NCI-H524 treated with DMSO at 0.1 percent for 48 hours (cell line): ENCODE data around the gene PODXL.

Experiments used
- DNase-seq: peaks from one replicate; lab custom pipeline; 2025; lab: John Stamatoyannopoulos, UW

PODXL gene

DNA sequence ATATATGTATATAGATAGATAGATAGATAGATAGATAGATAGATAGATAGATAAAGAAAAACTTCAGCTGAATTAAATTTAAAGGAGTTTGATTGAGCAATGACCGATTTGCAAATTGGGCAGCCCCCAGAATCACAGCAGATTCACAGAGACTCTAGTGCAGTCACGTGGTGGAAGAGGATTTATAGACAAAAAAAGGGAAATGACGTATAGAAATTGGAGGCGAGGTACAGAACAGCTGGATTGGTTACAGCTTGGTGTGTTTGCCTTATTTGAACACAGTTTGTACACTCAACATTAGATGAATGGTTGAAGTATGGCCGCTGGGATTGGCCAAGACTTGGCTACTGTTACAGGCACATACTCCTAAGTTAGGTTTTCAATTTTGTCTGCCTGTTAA lies 8.2 kb upstream of the PODXL start:
- no peak for DNase-seq

DNA sequence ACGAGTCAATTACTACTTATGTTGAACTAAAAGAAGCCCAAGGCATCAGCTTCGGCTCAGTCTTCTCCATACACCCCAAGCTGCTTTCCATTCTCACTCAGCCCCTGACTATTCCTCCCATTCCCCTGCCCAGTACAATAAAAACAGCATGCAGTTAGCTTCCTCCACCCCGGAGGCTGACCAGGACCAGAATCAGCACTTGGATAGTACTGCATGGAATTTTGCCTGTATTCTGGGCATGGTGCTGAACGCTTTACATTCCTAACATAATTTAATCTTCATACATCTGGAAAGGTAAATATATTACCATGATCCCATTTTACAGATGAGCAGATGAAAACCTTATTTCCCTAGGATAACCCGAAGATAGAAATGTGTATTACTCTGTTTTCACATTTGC lies 7.5 kb upstream of the PODXL start:
- no peak for DNase-seq

- no peak for DNase-seq
These were observed 6.5 kb upstream of the PODXL start for GRCh38 chr7:131562941-131563340.

DNA sequence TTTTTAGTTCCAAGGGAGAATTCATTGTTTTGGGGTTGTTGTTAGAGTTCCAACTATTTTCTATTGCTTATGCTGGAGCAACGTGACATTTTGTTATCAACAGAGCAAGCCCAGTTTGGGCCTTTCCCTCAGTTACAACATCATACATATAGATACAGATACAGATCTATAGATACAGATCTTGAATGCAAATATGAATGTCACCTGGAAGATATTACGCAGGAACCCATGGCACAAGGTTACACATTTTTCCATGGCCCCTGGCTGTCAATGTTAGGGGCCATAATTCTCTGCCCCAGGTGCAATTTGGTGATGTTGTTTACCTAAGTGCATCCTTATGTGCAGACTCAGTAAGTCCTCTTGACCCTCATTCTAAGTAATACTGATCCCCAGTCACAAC lies 3.6 kb upstream of the PODXL start:
- no peak for DNase-seq

GRCh38 chr7:131557652-131558385 lies 1.4 kb upstream of the PODXL start:
- DNase-seq = no peak

- DNase-seq = no peak
These were observed 652 bp upstream of the PODXL start for GRCh38 chr7:131556909-131557651.

- DNase-seq = no peak
These were observed 826 bp downstream of the PODXL start for GRCh38 chr7:131555552-131556052.

DNA sequence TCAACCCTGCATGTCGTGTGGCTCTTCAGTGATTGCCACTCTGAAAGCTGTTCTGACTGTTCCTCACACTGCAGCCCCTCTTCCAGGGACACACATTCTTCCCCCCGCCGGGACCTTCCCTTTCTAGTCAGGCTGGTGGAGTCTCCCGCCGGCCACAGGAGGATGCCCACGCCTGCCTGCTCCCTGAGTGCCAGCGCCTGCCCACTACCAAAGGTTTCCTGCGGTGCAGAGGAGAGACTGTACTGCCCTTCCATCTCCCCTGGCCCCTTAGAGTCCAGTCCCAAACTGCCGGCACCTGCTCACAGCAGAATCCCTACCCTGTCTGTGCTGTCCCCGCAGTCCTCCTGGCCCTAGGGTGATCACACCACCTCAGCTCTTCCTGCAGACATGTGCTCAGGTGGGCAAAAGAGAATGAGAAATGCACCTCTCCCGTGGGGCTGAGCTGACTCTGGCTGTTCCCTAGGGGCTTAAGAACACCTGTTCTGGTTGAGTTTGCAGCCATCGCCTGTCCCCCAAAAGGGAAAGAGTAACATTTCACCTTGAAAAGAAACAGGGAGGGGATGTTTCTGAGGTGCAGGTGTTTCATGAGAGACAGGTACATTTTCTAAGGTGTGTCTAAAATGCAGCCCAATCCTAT lies 1.4 kb downstream of the PODXL start:
- DNase-seq = no peak

- DNase-seq = no peak
These were observed 2.5 kb downstream of the PODXL start for GRCh38 chr7:131553931-131554330.

DNA sequence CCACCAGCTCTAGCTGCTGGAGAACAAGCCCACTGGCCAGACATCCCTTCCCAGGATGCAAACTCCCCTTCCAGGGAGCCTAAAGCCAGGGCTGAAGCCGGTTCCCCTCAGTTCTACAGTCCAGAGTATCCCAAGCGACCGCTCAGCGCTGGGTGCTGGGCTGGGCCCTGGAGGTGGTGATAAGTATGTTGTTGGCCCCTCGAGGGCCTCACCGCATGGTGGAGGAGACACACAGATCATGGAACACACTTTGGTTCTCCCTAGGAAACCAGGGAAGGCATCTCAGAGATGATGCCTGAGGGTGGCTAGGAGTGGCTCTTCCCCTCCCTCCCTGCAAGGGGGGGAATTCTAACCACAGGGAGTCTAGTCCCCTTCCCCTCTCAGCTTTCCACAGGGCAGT lies 4.4 kb downstream of the PODXL start:
- no peak for DNase-seq

DNA sequence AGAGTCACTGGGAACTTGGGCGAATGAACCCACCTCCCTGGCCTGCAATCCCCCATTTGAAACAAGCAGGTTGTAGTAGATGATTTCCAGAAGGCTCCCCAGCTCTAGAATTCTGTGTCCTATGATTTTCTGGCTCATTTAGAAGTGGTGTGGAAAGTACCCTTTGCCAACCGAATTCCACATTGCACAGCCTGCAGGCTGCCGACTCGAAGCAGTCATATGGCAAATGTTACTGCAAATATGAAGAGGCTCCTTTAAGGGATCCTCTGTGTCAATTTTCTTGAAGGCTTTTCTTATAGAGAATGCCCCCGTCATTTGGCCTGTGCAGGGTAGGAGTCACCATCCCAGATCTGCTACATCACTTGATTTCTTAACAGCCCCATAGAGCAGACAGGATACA lies 5.6 kb downstream of the PODXL start:
- no peak for DNase-seq

DNA sequence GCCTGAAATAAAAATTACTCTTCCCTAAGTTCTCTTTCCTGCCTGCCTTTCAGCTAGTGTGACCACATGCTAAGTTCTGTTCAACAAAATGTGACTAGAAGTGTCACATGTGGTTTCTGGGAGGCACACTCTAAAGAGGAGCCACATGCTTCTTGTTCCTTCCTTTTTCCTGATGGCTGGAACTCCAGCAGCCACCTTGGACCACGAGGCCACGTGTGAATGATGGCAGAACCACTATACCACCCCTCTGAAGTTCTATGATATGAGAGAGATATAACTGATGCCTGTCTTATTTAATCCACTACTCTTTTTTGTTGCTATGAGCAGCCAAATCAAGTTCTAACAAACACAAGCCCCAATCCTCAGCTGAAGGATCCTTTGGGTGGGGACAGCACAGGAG lies 8.1 kb downstream of the PODXL start:
- no peak for DNase-seq

DNA sequence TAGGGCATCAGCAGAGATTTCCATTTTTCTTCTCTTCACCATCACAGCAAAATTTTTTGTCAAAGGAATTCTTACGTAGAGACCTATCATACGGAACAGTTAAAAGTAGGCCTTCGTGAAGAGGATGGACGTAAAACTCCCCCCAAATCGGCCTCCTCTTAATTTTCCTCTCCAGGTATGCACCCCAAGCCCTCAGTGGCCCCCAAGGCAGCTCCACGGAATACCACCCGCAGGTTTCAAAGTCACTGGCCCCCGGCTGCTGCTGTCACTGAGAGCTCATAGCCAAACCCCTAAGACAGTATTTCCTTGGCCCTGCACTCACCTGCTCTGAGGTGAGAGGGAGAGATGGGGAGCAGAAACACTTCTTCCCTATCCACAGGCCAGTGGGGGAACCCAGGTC lies 8.8 kb downstream of the PODXL start:
- DNase-seq = no peak

DNA sequence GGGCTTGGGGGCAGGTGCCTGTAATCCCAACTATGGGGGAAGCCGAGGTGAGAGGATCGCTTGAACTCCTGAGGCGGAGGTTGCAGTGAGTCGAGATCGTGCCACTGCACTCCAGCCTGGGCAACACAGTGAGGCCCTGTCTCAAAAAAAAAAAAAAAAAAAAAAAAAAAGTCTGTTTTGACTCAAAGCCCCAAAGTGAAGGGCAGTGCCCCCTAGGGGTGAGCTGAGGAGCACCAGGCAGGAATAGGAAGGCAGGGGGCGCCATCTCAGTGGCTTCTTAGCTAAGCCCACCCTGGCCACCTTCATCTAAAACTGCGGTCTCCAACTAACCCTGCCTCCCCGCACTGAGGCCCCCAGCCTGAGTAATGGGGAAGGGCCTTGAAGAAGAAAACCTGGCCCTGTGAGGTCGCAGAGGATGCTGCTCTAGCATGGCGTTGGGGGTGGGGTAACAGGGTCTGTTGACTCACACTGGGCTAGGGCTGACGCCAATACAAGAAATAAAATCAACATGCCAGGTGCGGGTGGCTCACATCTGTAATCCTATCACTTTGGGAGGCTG lies 9.8 kb downstream of the PODXL start:
- no peak for DNase-seq

GRCh38 chr7:131546126-131546525 lies 10.3 kb downstream of the PODXL start:
- DNase-seq = no peak

DNA sequence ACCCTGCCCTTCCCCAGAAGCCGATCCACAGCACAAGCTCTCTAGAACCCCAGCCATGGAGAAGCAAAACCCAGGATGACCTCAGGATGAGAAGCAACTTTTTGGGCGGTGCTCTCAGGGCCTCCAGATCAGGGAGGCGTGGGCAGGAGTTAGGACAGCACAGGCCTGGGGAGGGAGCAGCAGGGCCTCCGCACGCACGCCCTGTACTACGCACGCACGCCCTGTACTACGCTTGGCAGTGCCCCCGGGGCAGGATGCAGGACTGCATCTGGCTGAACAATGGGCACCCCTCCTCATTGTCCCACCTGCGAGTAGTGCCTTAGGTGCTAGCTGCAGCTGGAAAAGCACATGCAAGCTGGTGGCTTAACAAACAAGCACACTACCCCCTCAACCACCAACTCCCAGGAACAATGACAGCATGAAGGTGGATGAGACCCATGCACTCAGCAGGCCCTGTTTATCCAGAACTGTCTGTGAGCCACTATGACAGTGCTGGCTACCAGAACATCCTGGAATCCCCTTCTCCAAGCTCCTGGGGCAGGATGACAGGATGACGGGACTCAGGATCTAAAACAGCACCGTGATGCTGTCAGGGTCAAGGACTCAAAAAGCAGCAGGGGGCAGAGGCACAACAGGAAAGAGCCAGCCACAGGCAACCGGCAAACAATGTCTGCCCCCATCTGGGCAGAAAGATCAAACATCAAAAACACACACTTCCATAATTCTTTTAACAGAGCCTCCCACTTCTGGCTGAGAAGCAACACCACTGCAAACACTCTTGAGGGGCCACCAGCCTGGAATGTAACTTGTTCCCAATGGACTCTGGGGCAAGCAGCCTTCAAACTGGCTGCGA lies 11.8 kb downstream of the PODXL start:
- DNase-seq = no peak

DNA sequence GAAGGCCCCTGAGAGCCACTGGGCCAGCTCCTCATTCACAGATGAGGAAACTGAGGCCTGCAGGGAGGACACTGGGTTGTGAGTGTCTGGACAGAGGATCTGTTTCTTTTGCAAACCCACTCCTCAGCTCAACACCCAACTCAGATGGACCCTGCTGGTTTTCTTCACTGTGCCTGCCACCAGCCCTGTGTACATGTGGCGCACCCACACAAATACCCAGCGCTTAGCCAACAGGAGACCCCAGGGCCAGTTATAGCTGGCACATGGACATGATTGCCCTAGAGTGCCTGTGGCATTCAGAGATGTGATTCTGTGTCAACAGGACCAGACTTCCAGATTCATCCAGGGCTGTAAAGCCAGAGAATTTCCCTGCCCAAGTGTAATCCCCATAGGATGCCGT lies 12.4 kb downstream of the PODXL start:
- DNase-seq = no peak

DNA sequence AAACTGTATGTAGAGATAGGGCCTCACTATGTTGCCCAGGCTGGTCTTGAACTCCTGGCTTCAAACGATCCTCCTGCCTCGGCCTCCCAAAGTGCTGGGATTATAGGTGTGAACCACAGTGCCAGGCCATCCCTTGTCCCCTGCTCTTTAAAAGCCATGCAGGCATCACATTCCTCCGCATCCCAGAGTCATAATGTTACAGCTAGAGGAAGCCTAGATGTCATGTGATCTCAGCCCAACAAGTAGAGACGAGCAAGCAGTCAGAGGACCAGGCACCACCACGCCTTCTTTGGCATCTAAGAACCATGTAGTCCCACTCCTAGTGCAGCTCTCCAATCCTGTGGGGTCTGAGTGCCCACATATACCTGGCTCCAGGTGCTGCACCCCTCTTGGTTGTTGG lies 13.1 kb downstream of the PODXL start:
- no peak for DNase-seq

GRCh38 chr7:131540491-131541162 lies 15.8 kb downstream of the PODXL start:
- DNase-seq = no peak

- peak; percentile 63 for DNase-seq
These were observed 17.6 kb downstream of the PODXL start for GRCh38 chr7:131538813-131539179.

DNA sequence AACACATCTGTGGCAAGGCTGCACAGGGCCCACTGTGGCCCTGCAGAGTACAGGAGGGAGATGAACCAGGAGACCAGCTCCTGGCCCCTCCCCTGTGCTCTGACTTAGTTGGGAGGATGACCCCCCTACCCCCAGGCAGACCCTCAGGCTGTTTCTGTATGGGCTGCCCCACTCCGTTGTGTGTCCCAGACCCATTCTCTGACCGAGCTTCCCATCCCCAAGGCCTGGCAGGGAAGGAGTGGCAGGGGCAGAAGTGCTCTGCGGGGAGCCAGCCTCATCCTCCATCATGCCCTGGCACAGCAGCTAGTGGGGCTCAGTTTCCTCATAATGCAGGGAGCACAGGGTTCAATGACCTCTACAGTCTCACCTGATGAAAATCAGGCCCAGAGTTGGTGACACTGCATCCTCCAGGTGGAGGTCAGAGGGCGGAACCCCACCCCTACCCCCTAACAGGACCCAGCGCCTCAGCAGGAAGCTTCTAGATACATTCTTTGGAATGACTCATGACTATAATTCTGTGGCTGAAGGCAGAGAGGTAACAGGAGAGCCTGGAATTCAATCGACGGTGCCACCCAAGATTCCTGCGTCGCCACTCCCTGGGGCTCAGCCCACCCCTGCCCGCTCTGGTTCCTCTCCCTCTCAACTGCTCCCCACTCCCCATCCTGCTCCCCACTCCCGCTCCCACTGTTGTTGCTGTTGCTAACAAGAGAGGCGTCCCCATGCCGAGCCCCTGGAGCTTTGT lies 18.2 kb downstream of the PODXL start:
- DNase-seq = no peak
